Nephron (organoid): ENCODE results near the gene SLC6A18.
"Not testable (repeated sequence)": the region's sequence is repeated elsewhere in the genome, so short reads cannot be mapped to it uniquely, and the experiment has no call there.

Experiments used
- H3K27ac Mint-ChIP-seq, 3 experiments: 2 replicates each; pipeline ENCODE4 v1.8.0; 2020; ENCODE audit warnings: mixed read lengths in 3 of 3, mild to moderate bottlenecking in 2 of 3, moderate library complexity in 1 of 3
- H3K27me3 Mint-ChIP-seq: 2 replicates; pipeline ENCODE4 v1.8.0; 2021; ENCODE audit warnings: low read depth, mild to moderate bottlenecking, moderate library complexity, mixed read lengths
- H3K36me3 Mint-ChIP-seq: 2 replicates; pipeline ENCODE4 v1.8.0; 2020; ENCODE audit warnings: low read depth, mixed read lengths
- H3K4me1 Mint-ChIP-seq: 2 replicates; pipeline ENCODE4 v1.8.0; 2020; ENCODE audit warnings: mixed read lengths
- H3K4me3 Mint-ChIP-seq, 3 experiments: 2 replicates each; pipeline ENCODE4 v1.8.0; 2020; ENCODE audit warnings: mild to moderate bottlenecking in 3 of 3, mixed read lengths in 3 of 3, moderate library complexity in 2 of 3
- H3K9me3 Mint-ChIP-seq: 2 replicates; pipeline ENCODE4 v1.8.0; 2020; ENCODE audit warnings: mixed read lengths
- TF ChIP-seq, protein P1 (sequence below), 3 experiments: fragments of 200-600 bp; sonication (generic); IDR thresholded peaks; one replicate each; pipeline ENCODE4 v1.5.0; 2021; ENCODE audit warnings: antibody characterized with exemption in 3 of 3; ENCODE audit not compliant: unreplicated experiment in 3 of 3

SLC6A18 gene

GRCh38 chr5:1268666-1269065 lies 43.5 kb downstream of the SLC6A18 start:
- H3K27me3 Mint-ChIP-seq: no peaks in the 10 kb centered on the region
- no peaks in the 10 kb centered on the region for H3K9me3 Mint-ChIP-seq
- H3K4me1 Mint-ChIP-seq: no peaks in the 10 kb centered on the region
- H3K27ac Mint-ChIP-seq: no peak overlapping the region
- TF ChIP-seq, protein P1, sequence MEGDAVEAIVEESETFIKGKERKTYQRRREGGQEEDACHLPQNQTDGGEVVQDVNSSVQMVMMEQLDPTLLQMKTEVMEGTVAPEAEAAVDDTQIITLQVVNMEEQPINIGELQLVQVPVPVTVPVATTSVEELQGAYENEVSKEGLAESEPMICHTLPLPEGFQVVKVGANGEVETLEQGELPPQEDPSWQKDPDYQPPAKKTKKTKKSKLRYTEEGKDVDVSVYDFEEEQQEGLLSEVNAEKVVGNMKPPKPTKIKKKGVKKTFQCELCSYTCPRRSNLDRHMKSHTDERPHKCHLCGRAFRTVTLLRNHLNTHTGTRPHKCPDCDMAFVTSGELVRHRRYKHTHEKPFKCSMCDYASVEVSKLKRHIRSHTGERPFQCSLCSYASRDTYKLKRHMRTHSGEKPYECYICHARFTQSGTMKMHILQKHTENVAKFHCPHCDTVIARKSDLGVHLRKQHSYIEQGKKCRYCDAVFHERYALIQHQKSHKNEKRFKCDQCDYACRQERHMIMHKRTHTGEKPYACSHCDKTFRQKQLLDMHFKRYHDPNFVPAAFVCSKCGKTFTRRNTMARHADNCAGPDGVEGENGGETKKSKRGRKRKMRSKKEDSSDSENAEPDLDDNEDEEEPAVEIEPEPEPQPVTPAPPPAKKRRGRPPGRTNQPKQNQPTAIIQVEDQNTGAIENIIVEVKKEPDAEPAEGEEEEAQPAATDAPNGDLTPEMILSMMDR (IDR thresholded peaks at IDR 0.05; ENCODE audit: unreplicated experiment in 3 of 3): no peak
- no peaks in the 10 kb centered on the region for H3K36me3 Mint-ChIP-seq
- no peak overlapping the region for H3K4me3 Mint-ChIP-seq

DNA sequence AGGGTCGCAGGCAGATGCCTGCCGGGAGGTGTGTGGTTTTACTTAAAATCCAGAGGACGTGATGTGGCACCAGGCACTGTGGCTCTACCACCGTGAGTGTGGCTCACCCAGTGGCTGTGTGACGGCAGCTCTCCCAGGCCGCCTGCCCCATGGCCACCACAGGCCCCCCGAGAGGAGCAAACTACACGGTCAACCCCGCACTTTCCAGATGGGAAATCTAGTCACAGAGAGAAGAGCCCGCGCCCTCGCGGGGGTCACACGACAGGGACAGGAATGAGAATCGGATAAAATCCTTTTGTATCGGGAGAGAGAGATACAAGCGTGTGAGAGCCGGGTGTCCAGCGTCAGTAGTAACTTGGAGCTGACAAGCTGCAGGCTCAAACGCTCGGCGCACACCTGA lies 45.2 kb downstream of the SLC6A18 start:
- Mint-ChIP-seq H3K4me1 (no peaks in the 10 kb centered on the region), H3K36me3 (no peaks in the 10 kb centered on the region)

DNA sequence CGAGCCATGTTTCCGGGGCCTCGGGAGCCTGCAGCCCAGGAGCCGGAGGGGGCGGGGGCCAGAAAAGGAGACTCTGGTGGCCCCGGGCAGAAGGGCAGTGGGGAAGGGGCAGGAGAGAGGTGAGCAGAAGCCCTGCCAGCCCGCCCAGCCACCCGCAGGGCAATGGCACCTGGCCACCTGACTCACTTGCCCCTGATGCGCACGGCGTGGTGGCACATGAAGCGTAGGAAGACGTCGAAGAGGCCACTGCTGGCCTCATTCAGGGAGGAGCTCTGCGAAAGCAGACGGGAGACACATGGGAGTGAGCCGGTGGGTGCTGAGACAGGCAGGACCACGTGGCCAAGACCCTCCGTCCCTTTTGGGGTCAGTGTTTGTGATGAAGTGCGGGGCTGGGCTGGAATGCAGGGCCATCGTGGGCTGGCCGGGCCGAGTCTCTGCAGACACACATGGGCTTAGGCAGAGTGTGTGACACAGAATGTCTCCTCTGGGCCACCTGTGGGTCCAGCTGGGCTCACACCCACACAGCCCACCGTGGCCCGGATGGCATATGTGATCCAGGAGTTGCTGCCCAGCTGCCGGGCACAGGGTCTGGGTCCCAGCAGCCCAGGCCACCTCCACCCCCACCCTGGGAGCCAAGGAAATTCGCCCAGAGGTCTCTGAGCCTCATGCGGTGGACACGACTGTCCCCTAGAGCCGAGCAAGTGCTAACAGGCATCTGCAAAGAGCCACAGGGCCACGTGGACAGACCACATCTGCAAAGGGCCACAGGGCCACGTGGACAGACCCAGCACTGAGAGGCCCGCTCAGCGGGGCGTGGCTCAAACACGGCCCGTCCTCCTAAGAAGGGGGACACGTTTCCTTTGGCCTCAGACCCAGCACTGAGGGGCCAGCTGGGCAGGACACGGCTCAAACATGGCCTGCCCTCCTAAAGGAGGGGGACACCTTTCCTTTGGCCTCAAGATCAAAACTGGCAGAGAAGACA lies 46.0 kb downstream of the SLC6A18 start:
- H3K4me1 Mint-ChIP-seq: no peaks in the 10 kb centered on the region
- no peaks in the 10 kb centered on the region for H3K36me3 Mint-ChIP-seq
- peaks cover 3% of the 10 kb centered on the region for H3K27me3 Mint-ChIP-seq
- no peaks in the 10 kb centered on the region for H3K9me3 Mint-ChIP-seq
- TF ChIP-seq, protein P1 (IDR thresholded peaks at IDR 0.05; ENCODE audit: unreplicated experiment in 3 of 3): no peak
- no peak overlapping the region for H3K4me3 Mint-ChIP-seq
- no peak overlapping the region for H3K27ac Mint-ChIP-seq

More for the DNA sequence above, 45.2 kb downstream of the SLC6A18 start:
- TF ChIP-seq, protein P1 (IDR thresholded peaks at IDR 0.05; ENCODE audit: unreplicated experiment in 3 of 3): no peak
- H3K27ac Mint-ChIP-seq: no peak overlapping the region
- no peak overlapping the region for H3K4me3 Mint-ChIP-seq
- H3K27me3 Mint-ChIP-seq: no peaks in the 10 kb centered on the region
- H3K9me3 Mint-ChIP-seq: no peaks in the 10 kb centered on the region

DNA sequence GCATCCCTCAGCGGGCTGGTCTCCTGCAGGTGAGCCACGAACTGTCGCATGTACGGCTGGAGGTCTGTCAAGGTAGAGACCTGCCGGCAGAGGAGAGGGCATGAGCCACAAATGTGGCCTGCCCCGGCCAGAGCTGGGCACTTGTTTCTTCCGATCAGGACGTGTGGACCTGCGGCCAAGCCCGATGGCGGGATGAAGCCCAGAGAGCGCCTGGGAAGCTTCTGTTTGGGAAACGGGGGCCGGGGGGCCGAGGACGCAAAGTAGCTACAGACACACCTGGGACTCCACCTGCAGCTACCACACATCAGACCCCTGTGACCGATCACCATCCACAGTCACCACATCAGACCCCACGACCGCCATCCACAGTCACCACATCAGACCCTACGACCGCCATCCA lies 47.0 kb downstream of the SLC6A18 start:
- Mint-ChIP-seq H3K36me3 (no peaks in the 10 kb centered on the region), H3K9me3 (no peaks in the 10 kb centered on the region), H3K27ac (no peak overlapping the region), H3K4me3 (no peak overlapping the region), H3K27me3 (peaks cover 4% of the 10 kb centered on the region), H3K4me1 (no peaks in the 10 kb centered on the region)
- TF ChIP-seq, protein P1 (IDR thresholded peaks at IDR 0.05; ENCODE audit: unreplicated experiment in 3 of 3): no peak

GRCh38 chr5:1273745-1274144 lies 48.6 kb downstream of the SLC6A18 start:
- no peaks in the 10 kb centered on the region for H3K4me1 Mint-ChIP-seq
- H3K27ac Mint-ChIP-seq: no peak overlapping the region
- H3K9me3 Mint-ChIP-seq: no peaks in the 10 kb centered on the region
- H3K27me3 Mint-ChIP-seq: peaks cover 4% of the 10 kb centered on the region
- TF ChIP-seq, protein P1 (IDR thresholded peaks at IDR 0.05; ENCODE audit: unreplicated experiment in 3 of 3): no peak
- H3K4me3 Mint-ChIP-seq: no peak overlapping the region
- H3K36me3 Mint-ChIP-seq: no peaks in the 10 kb centered on the region

GRCh38 chr5:1274471-1274870 lies 49.3 kb downstream of the SLC6A18 start:
- Mint-ChIP-seq H3K27me3 (peaks cover 4% of the 10 kb centered on the region), H3K36me3 (no peaks in the 10 kb centered on the region), H3K9me3 (no peaks in the 10 kb centered on the region), H3K4me3 (no peak overlapping the region), H3K4me1 (no peaks in the 10 kb centered on the region), H3K27ac (no peak overlapping the region)
- TF ChIP-seq, protein P1 (IDR thresholded peaks at IDR 0.05; ENCODE audit: unreplicated experiment in 3 of 3): no peak

GRCh38 chr5:1275397-1276391 lies 50.5 kb downstream of the SLC6A18 start:
- not testable (repeated sequence) for H3K4me3 Mint-ChIP-seq, H3K4me1 Mint-ChIP-seq, H3K9me3 Mint-ChIP-seq, H3K27ac Mint-ChIP-seq, H3K36me3 Mint-ChIP-seq, H3K27me3 Mint-ChIP-seq
